OCI-LY3 (cell line): ENCODE results near the gene FARP1.

Experiments used
- CTCF ChIP-seq: fragments of 200-600, 300-600 bp; sonication (generic); IDR thresholded peaks from 2 replicates; pipeline ENCODE4 v1.5.1; 2014; ENCODE audit warnings: antibody characterized with exemption, low read length, low read depth
- EZH2phosphoT487 ChIP-seq: fragments of 200-600 bp; shearing (Covaris generic); IDR thresholded peaks from 2 replicates; pipeline ENCODE4 v1.6.1; 2018; ENCODE audit warnings: antibody characterized with exemption, mixed run types, low read depth

- TF ChIP-seq CTCF (no peak), EZH2phosphoT487 (no peak)
These were observed 165.4 kb downstream of the FARP1 start for GRCh38 chr13:98308086-98308911.
